HG02759 (cell line): ENCODE results near the gene OR6Y1.
A peak's percentile ranks its signal among the peaks of the same experiment; 100 is the strongest.

ENCODE experiments used
- ATAC-seq: cut with Tn5 transposase; IDR thresholded peaks from one replicate; pipeline ENCODE4 v1.9.1; 2021; ENCODE audit warnings: mild to moderate bottlenecking, moderate library complexity; ENCODE audit not compliant: unreplicated experiment

OR6Y1 gene, protein sequence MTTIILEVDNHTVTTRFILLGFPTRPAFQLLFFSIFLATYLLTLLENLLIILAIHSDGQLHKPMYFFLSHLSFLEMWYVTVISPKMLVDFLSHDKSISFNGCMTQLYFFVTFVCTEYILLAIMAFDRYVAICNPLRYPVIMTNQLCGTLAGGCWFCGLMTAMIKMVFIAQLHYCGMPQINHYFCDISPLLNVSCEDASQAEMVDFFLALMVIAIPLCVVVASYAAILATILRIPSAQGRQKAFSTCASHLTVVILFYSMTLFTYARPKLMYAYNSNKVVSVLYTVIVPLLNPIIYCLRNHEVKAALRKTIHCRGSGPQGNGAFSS

GRCh38 chr1:158554352-158554751 is at the start of gene OR6Y1:
Gene OR6Y1, minus strand, starts transcription at chr1:158554405. Its CDS starts 6,300 bp downstream, at chr1:158548105.
- no peak for ATAC-seq

DNA sequence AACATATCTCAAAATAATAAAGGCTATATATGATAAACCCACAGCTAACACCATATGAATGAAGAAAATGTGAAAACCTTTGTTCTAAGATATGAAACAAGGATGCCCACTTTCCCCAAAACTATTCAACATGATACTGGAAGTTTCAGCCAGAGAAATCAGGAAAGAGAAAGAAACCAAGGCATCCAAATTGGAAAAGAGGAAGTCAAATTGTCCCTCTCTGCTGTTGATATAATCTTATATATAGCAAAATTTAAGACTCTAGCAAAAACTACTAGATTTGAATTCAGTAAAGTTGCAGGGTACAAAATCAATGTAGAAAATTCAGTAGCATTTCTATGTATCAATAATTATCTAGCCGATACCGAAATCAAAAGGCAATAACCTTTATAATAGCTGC is 46.5 kb upstream of the OR6Y1 start:
- no peak for ATAC-seq

- no peak for ATAC-seq
Measured at GRCh38 chr1:158586942-158587341, 32.7 kb upstream of the OR6Y1 start.

GRCh38 chr1:158583962-158584361 is 29.8 kb upstream of the OR6Y1 start:
- ATAC-seq, result no peak

GRCh38 chr1:158579733-158580132 is 25.5 kb upstream of the OR6Y1 start, which contains the start of gene OR10X1:
Gene OR10X1, minus strand, starts transcription at chr1:158579899. Its CDS starts 0 bp downstream, at chr1:158579899.
- ATAC-seq, result no peak

GRCh38 chr1:158577561-158577960 is 23.4 kb upstream of the OR6Y1 start:
- ATAC-seq, result no peak

DNA sequence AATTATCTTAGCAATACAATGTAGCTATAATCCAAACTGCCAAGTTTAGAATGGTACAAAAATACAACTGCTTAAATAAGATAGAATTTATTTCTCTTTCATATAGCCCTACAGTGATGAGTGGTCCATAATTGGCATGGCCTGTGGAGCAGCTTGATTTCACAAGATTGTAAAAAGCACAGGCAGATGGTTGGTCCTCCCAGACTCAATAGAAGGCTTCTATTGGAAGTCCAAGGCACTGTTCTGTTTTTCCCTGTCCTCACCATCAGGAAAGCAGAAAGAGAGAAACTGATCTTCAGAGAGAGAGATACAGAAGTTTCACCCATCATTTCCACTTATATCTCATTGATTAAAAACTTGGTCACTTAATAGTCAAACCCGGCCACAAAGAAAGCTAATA is 18.0 kb upstream of the OR6Y1 start:
- ATAC-seq, result no peak

- no peak for ATAC-seq
Measured at GRCh38 chr1:158570480-158570879, 16.3 kb upstream of the OR6Y1 start, which contains the start of gene OR6P1. Gene OR6P1, minus strand, starts transcription at chr1:158570580. Its CDS starts 6,976 bp downstream, at chr1:158563604.

GRCh38 chr1:158564608-158565007 is 10.4 kb upstream of the OR6Y1 start:
- ATAC-seq, result no peak

- no peak for ATAC-seq
Measured at GRCh38 chr1:158563853-158564252, 9.6 kb upstream of the OR6Y1 start.

GRCh38 chr1:158559696-158560095 is 5.5 kb upstream of the OR6Y1 start:
- no peak for ATAC-seq

DNA sequence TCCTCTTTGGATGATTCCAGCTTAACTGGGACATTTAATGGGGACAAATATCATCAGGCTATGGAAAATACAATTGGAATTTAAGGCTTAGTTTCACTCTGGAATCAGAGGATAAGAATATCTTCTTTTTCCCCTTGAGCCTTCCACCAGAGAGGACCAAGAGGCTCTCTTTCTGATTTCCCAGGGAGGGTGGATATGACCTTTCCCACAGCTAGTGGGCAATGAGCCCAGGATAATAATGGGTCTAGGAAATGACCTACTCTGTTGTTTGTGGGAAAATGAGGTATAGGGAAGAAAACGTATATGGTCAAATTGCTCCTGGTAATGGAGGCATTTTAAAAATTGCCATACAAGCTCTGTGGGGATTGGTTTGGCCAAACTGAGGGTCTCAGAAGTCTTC is 1.9 kb downstream of the OR6Y1 start:
- ATAC-seq, result no peak

- no peak for ATAC-seq
Measured at GRCh38 chr1:158547533-158547932, 6.7 kb downstream of the OR6Y1 start.

GRCh38 chr1:158537609-158538008 is 16.6 kb downstream of the OR6Y1 start:
- no peak for ATAC-seq

DNA sequence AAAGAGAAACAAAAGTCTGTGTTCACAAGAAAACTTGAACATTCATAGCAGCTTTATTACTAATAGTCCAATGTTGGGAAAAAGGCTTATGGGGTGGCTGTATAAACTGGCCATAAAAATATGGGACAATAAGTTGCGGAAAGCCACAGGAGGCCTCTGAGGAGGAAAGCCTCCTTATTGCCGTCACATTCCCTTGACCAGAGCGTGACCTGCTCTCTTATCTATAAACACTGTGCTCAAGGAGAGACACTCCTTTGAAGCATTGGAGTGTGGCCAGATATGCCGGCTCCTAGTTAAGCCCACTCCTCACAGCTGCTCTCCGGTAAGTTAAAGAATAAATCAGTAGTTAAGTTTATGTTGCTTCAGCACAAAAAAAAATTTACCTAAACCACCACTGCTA is 19.7 kb downstream of the OR6Y1 start:
- no peak for ATAC-seq

GRCh38 chr1:158527190-158527815 is 26.9 kb downstream of the OR6Y1 start:
- ATAC-seq, result peak; percentile 64

DNA sequence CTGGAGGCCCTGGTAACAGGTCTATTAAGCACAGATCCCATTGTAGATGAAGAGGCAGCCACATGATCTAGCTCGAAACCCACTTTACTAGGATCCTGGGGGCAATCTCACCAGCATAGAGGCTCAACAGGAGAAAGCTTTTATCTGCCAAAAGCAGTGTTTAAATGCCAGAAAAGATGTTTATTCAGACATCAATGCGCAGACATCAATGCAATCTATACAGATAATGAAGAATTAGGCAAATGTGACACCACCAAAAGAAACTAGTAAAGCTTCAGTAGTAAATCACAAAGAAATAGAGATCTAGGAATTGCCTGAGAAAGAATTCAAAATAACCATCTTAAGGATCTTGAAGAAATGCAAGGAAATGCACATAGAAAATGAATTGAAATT is 32.5 kb downstream of the OR6Y1 start:
- no peak for ATAC-seq

DNA sequence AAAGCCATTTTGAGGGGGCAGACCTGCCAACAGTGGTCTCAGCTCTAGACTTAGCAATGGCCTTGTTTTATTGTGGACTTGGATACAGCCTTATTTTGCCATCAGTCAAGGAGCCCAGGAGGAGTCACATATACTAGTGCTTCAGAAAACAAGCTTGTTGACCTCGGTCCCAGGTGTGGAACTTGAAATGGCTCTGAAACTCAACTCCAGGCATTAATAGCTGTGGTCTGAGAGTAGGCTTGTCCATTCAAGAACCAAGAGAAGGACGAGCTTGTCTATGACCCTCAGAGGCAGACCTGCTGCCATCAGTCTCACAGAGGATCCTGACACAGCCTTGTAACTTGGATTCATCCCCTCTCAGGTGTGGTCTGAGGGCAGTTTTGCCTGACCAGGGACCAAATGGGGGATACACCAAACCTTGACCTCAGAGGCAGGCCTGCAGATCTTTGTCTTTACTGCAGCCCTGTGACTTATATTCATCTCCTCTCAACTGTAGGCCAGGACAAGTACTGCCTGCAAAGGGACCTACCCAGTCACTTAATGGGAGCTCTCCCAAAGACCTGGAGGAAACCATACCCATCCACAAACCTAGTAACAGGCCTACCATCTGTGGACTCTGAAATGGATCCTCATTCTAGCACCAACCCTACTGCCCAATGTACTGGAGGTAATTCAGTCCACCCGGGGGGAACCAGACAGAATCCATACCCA is 33.1 kb downstream of the OR6Y1 start:
- ATAC-seq, result no peak

DNA sequence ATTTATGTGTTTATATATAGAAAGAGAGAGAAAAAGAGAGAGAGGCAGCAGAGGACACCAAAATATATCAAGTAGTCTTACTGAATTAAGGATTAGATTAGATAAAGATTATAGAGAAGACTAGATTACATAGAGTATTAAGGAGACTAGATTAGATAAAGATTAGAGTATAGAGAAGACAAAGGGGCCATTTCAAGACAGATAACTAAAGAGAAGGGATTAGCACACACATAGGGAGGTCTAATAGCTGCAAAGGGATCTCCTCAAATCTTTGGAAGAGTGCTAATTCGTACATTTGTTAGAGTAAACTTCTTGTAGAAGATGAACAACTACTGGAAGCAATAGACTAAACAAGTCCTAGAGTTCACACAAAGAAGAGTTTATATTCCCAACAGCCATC is 34.2 kb downstream of the OR6Y1 start:
- no peak for ATAC-seq

DNA sequence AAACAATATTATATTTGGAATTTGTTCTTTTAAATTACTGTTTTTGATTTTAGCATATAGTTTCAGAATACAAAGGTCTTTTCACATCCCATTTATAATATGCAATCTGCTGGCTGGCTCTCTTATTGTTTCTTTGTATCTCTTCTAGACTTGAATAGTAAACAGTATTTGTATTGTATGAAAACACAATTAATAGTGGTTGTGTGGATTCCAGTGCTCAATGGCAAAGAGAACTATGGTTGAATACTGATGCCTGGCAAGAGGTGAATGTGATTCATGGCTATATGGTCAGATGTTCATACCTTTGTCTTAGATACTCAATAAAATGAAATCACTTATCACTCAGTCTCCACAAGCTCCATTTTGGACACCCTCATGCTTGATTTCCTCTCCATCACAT is 37.2 kb downstream of the OR6Y1 start:
- no peak for ATAC-seq

- ATAC-seq, result no peak
Measured at GRCh38 chr1:158509471-158510156, 44.6 kb downstream of the OR6Y1 start.
